Measurements from ENCODE around the gene DHRS9.
A peak's percentile ranks its signal among the peaks of the same experiment; 100 is the strongest.
"Not testable (repeated sequence)": the region's sequence is repeated elsewhere in the genome, so short reads cannot be mapped to it uniquely, and the experiment has no call there.

Gene DHRS9

GRCh38 chr2:169095621-169096105 is 26.3 kb downstream of the DHRS9 start:
- peak; percentile 95 for DNase-seq

GRCh38 chr2:169104848-169105247 is 35.5 kb downstream of the DHRS9 start:
- DNase-seq: no peak

- no peak for DNase-seq
Measured at GRCh38 chr2:169105476-169105875, 36.1 kb downstream of the DHRS9 start.

- DNase-seq: no peak
Measured at GRCh38 chr2:169106134-169106533, 36.8 kb downstream of the DHRS9 start.

- DNase-seq: no peak
Measured at GRCh38 chr2:169106563-169107545, 37.5 kb downstream of the DHRS9 start.

GRCh38 chr2:169107645-169108044 is 38.3 kb downstream of the DHRS9 start:
- DNase-seq: no peak

GRCh38 chr2:169108099-169108884 is 38.9 kb downstream of the DHRS9 start:
- DNase-seq: no peak

- DNase-seq: peak; percentile 71
Measured at GRCh38 chr2:169109502-169110409, 40.4 kb downstream of the DHRS9 start.

GRCh38 chr2:169110419-169110818 is 41.1 kb downstream of the DHRS9 start:
- DNase-seq: no peak

GRCh38 chr2:169110916-169111315 is 41.6 kb downstream of the DHRS9 start:
- DNase-seq: no peak

- no peak for DNase-seq
Measured at GRCh38 chr2:169112841-169113240, 43.5 kb downstream of the DHRS9 start.

- no peak for DNase-seq
Measured at GRCh38 chr2:169114056-169114455, 44.7 kb downstream of the DHRS9 start.

- no peak for DNase-seq
Measured at GRCh38 chr2:169116327-169116726, 47.0 kb downstream of the DHRS9 start.

GRCh38 chr2:169116993-169117392 is 47.6 kb downstream of the DHRS9 start:
- no peak for DNase-seq

- no peak for DNase-seq
Measured at GRCh38 chr2:169118060-169118459, 48.7 kb downstream of the DHRS9 start.

GRCh38 chr2:169119123-169119760 is 49.9 kb downstream of the DHRS9 start:
- DNase-seq: peak; percentile 21

- DNase-seq: no peak
Measured at GRCh38 chr2:169119851-169120250, 50.5 kb downstream of the DHRS9 start.

- no peak for DNase-seq
Measured at GRCh38 chr2:169129703-169130243, 60.4 kb downstream of the DHRS9 start.

GRCh38 chr2:169131587-169132512 is 62.5 kb downstream of the DHRS9 start:
- peak; percentile 66 for DNase-seq

- DNase-seq: not testable (repeated sequence)
Measured at GRCh38 chr2:169134272-169134671, 64.9 kb downstream of the DHRS9 start.

All from EL (cell line).